B cell (primary cell): ENCODE data around the gene PA2G4. TPM values are rescaled to one million over a fixed set of nuclear protein-coding genes. Genes with fewer than 3 reads are reported as not detected.

ENCODE experiments used
- ATAC-seq: fragments of 200-7000 bp; cut with Tn5 transposase; one replicate; pipeline ENCODE4 v1.10.0; 2021; ENCODE audit warnings: low read depth, mild to moderate bottlenecking, moderate number of reproducible peaks, moderate library complexity
- CTCF ChIA-PET: fragments of 350-600 bp; sonication (Branson Sonifier 250); formaldehyde crosslinking; loops from one replicate; lab custom pipeline; 2021; ENCODE audit warnings: antibody characterized with exemption, inconsistent platforms; lab: Charles Lee
- POLR2A ChIA-PET: fragments of 350-600 bp; sonication (Branson Sonifier 250); formaldehyde crosslinking; loops from one replicate; lab custom pipeline; 2021; ENCODE audit warnings: antibody characterized with exemption; lab: Charles Lee
- DNase-seq: peaks from one replicate; pipeline ENCODE4 v3.0.0; 2013
- H2AFZ ChIP-seq: 2 replicates; pipeline ENCODE4 v1.6.1; 2012; ENCODE audit warnings: mild to moderate bottlenecking, low read depth, low read length; ENCODE audit not compliant: insufficient read depth, poor library complexity, severe bottlenecking
- H3K27ac ChIP-seq, 2 donors: 1 replicate in 1 of 2; 2 replicates in 1 of 2; pipeline ENCODE4 v1.5.1; 2012 to 2013; ENCODE audit warnings: low read length in 2 of 2, mild to moderate bottlenecking in 2 of 2, moderate library complexity in 1 of 2
- H3K27me3 ChIP-seq, 4 experiments: fragments of 200-600 bp in 1 of 4; sonication (generic) in 1 of 4; replicated peaks in 1 of 4; 1 replicate in 2 of 4; 2 replicates in 2 of 4; pipeline versions ENCODE4 v1.6.1 to v1.7.0; 2013 to 2016; ENCODE audit warnings: low read length in 3 of 4, mild to moderate bottlenecking in 2 of 4, mixed read lengths in 1 of 4, moderate library complexity in 1 of 4; ENCODE audit not compliant: insufficient read depth in 4 of 4, control insufficient read depth in 3 of 4; ENCODE audit errors: control extremely low read depth in 1 of 4
- H3K36me3 ChIP-seq, 2 experiments: replicated peaks in 1 of 2; 1 replicate in 1 of 2; 2 replicates in 1 of 2; pipeline versions ENCODE4 v1.6.1 to v1.7.1; 2013; ENCODE audit warnings: low read length in 1 of 2; ENCODE audit not compliant: insufficient read depth in 2 of 2, control insufficient read depth in 1 of 2; ENCODE audit errors: control extremely low read depth in 1 of 2, extremely low read depth in 1 of 2
- H3K4me1 ChIP-seq, 2 donors: fragments of 200-600 bp in 1 of 2; sonication (generic) in 1 of 2; 1 replicate in 1 of 2; 2 replicates in 1 of 2; pipeline versions ENCODE4 v1.5.1 to v1.6.1; 2013 to 2017; ENCODE audit warnings: low read length in 2 of 2; ENCODE audit not compliant: control insufficient read depth in 2 of 2, insufficient read depth in 2 of 2
- H3K4me2 ChIP-seq: replicated peaks from 2 replicates; pipeline ENCODE3; 2012; ENCODE audit warnings: mild to moderate bottlenecking, low read depth, low read length; ENCODE audit not compliant: poor library complexity, severe bottlenecking
- H3K4me3 ChIP-seq, 5 experiments: fragments of 200-600 bp in 1 of 5; sonication (generic) in 1 of 5; 1 replicate in 3 of 5; 2 replicates in 2 of 5; pipeline versions ENCODE4 v1.5.1 to v1.7.0; 2011 to 2016; ENCODE audit warnings: low read length in 4 of 5, mild to moderate bottlenecking in 4 of 5, low read depth in 2 of 5, control low read depth in 1 of 5, moderate library complexity in 1 of 5; ENCODE audit not compliant: insufficient read depth in 1 of 5; ENCODE audit errors: control extremely low read depth in 1 of 5, extremely low read depth in 1 of 5
- H3K79me2 ChIP-seq: fragments of 200-600 bp; sonication (generic); one replicate; pipeline ENCODE4 v1.6.0; 2016; ENCODE audit warnings: low read length; ENCODE audit not compliant: control insufficient read depth, insufficient read depth
- H3K9ac ChIP-seq: fragments of 200-600 bp; sonication (generic); 2 replicates; pipeline ENCODE4 v1.6.1; 2017; ENCODE audit warnings: mild to moderate bottlenecking, low read length, moderate library complexity
- H3K9me3 ChIP-seq, 3 donors: one replicate each; pipeline versions ENCODE4 v1.6.1 to v1.7.1; 2013; ENCODE audit warnings: low read length in 2 of 3; ENCODE audit not compliant: control insufficient read depth in 2 of 3, insufficient read depth in 1 of 3; ENCODE audit errors: control extremely low read depth in 1 of 3
- H4K20me1 ChIP-seq: 2 replicates; pipeline ENCODE4 v1.6.0; 2012; ENCODE audit warnings: mild to moderate bottlenecking, low read length; ENCODE audit not compliant: insufficient read depth, control insufficient read depth, poor library complexity, severe bottlenecking
- H3K27ac Mint-ChIP-seq: one replicate; pipeline ENCODE4 v1.8.0; 2021; ENCODE audit warnings: mixed read lengths
- H3K27me3 Mint-ChIP-seq: one replicate; pipeline ENCODE4 v1.8.0; 2021; ENCODE audit warnings: mixed read lengths
- H3K4me1 Mint-ChIP-seq: one replicate; pipeline ENCODE4 v1.8.0; 2021; ENCODE audit warnings: mixed read lengths
- H3K4me3 Mint-ChIP-seq: one replicate; pipeline ENCODE4 v1.8.0; 2021; ENCODE audit warnings: mixed read lengths
- H3K9me3 Mint-ChIP-seq: one replicate; pipeline ENCODE4 v1.8.0; 2022; ENCODE audit warnings: mixed read lengths; ENCODE audit not compliant: insufficient read depth
- CTCF ChIP-seq: fragments of 200-600 bp; IDR thresholded peaks from one replicate; pipeline ENCODE4 v1.8.0; 2022; ENCODE audit warnings: antibody characterized with exemption, mild to moderate bottlenecking
- EZH2 ChIP-seq: IDR thresholded peaks from 2 replicates; pipeline ENCODE4 v1.6.1; 2012; ENCODE audit warnings: borderline replicate concordance, low read depth, mild to moderate bottlenecking, moderate library complexity, low read length; ENCODE audit not compliant: insufficient read depth, poor library complexity, severe bottlenecking
- WGBS: methylation state at CpG from one replicate; pipeline ENCODE4 v1.1.5; 2013; ENCODE audit warnings: missing lambda C conversion rate; ENCODE audit not compliant: insufficient coverage; 5-methylcytosine and 5-hydroxymethylcytosine counted together
- intact Hi-C: fragments of 100-400 bp; cut with micrococcal nuclease; formaldehyde crosslinking; loops from one replicate; pipeline ENCODE4 v1.10.0; 2022
- polyA plus RNA-seq: library from polyadenylated mRNA; depleted of rRNA; stranded (reverse); fragments of >200 nt; gene quantifications from 2 replicates; pipeline ENCODE4 v1.2.3, GENCODE V29; 2012
- total RNA-seq, 2 donors: library from RNA; stranded (reverse); fragments of 120-200 nt in 1 of 2; gene quantifications; 1 replicate in 1 of 2; 2 replicates in 1 of 2; pipeline versions ENCODE4 v1.2.3 to v1.2.4, GENCODE V29; 2013 to 2022

Gene PA2G4
- total and polyA plus RNA-seq, 2 donors (not counting 1 experiment from before 2014, with no cell fraction given) = 56.7 to 77.3 TPM

- H3K4me3 ChIP-seq = no peak overlapping the region
- ATAC-seq = no peak
Measured at GRCh38 chr12:56160894-56161689, 56.7 kb downstream of the PA2G4 start.

More at GRCh38 chr12:56160894-56161689, 56.7 kb downstream of the PA2G4 start:
- intact Hi-C loops = no loop called here
- Histone ChIP-seq H3K27ac (peak overlapping the region; percentile 88 to 97), H3K4me1 (peaks cover 20 to 38% of the 10 kb centered on the region in 2 donors), H3K9me3 (no peaks in the 10 kb centered on the region), H3K9ac (no peak overlapping the region), H4K20me1 (peaks cover 14% of the 10 kb centered on the region), H2AFZ (no peak overlapping the region), H3K4me2 (peak overlapping the region; percentile 83), H3K27me3 (no peaks in the 10 kb centered on the region), H3K79me2 (peaks cover 43% of the 10 kb centered on the region), H3K36me3 (peaks cover 6 to 66% of the 10 kb centered on the region in 2 experiments)
- 93% methylated on average over 5 of the region's 11 CpGs for WGBS
- H3K4me1 Mint-ChIP-seq = peaks cover 36% of the 10 kb centered on the region
- CTCF ChIA-PET = interaction anchor here (1.0 to 3.4 kb wide), 7 partner anchors 28 to 235 kb away, joined by 3 to 24 read pairs (median 4); partner anchors contain the start of genes ANKRD52, SMARCC2 and ZC3H10
- peak overlapping the region; percentile 67 for H3K27ac Mint-ChIP-seq
- POLR2A ChIA-PET = interaction anchor here (0.6 to 1.0 kb wide), 4 partner anchors 16 to 36 kb away, joined by 3 to 7 read pairs (median 4); no protein-coding TSS in a partner anchor
- no peak for TF ChIP-seq CTCF
- no peak for TF ChIP-seq EZH2
- H3K4me3 Mint-ChIP-seq = peak overlapping the region; percentile 96
- H3K9me3 Mint-ChIP-seq = no peaks in the 10 kb centered on the region
- DNase-seq = no peak
- no peaks in the 10 kb centered on the region for H3K27me3 Mint-ChIP-seq
